GM12873 (cell line): Measurements from ENCODE around the gene OR4B1.

ENCODE experiments used
- TF ChIP-seq, protein P1 (sequence below): IDR thresholded peaks from 2 replicates; pipeline ENCODE4 v1.5.1; 2012; ENCODE audit warnings: low read depth, mild to moderate bottlenecking, moderate library complexity, low read length, control low read depth; ENCODE audit not compliant: insufficient read depth; ENCODE audit errors: missing control alignments

OR4B1 gene

DNA sequence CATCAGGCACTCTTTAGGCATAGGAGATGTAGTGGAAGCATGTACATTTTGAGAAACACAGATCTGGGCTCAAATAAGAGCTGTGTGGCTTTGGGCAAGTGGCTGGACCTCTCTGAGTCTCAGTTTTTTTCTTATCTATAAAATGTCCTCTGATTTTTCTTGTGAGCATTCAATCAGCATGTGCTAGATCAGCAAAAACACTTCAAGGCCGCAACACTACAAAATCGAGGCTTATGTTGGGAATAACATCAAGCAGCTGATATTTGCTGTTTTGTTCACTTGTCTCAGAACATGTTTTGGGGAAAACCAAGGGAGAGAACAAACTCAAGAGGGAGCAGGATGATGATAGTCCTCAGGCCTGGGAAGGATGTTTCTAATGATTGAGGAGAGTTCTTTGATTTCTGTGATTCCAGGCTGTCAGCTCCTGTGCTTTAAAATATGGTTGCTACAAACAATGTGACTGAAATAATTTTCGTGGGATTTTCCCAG, 46.9 kb downstream of the OR4B1 start, which contains the start of gene OR4X1:
TSS of gene OR4X1 (plus strand) at position 439 of the 489 bp plus-strand sequence. CDS start at position 439, 0 bp downstream.
- TF ChIP-seq, protein P1, sequence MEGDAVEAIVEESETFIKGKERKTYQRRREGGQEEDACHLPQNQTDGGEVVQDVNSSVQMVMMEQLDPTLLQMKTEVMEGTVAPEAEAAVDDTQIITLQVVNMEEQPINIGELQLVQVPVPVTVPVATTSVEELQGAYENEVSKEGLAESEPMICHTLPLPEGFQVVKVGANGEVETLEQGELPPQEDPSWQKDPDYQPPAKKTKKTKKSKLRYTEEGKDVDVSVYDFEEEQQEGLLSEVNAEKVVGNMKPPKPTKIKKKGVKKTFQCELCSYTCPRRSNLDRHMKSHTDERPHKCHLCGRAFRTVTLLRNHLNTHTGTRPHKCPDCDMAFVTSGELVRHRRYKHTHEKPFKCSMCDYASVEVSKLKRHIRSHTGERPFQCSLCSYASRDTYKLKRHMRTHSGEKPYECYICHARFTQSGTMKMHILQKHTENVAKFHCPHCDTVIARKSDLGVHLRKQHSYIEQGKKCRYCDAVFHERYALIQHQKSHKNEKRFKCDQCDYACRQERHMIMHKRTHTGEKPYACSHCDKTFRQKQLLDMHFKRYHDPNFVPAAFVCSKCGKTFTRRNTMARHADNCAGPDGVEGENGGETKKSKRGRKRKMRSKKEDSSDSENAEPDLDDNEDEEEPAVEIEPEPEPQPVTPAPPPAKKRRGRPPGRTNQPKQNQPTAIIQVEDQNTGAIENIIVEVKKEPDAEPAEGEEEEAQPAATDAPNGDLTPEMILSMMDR, result no peak
